AG04450 (cell line): ENCODE measurements around the gene DCAF17. TPM values are rescaled to one million over a fixed set of nuclear protein-coding genes. Genes with fewer than 3 reads are reported as not detected.

Experiments
- CTCF ChIA-PET: fragments of 300-600, 350-600 bp; formaldehyde crosslinking; extraction: SDS; loops from one replicate; lab custom pipeline; 2022; ENCODE audit warnings: antibody characterized with exemption, inconsistent platforms; lab: Charles Lee
- POLR2A ChIA-PET: fragments of 350-600 bp; formaldehyde crosslinking; extraction: SDS; loops from one replicate; lab custom pipeline; 2021; ENCODE audit warnings: antibody characterized with exemption, inconsistent platforms; lab: Yijun Ruan, JAX
- DNase-seq: peaks from one replicate; pipeline ENCODE4 v3.0.0-alpha.2; 2011; ENCODE audit warnings: low read depth, low spot score
- H3K27ac ChIP-seq: one replicate; pipeline ENCODE4 v1.5.1; 2012; ENCODE audit warnings: low read depth, low read length, control low read depth
- H3K27me3 ChIP-seq: one replicate; pipeline ENCODE4 v1.6.0; 2012; ENCODE audit warnings: low read length; ENCODE audit not compliant: control insufficient read depth, insufficient read depth
- H3K4me3 ChIP-seq: 2 replicates; pipeline ENCODE4 v1.5.1; 2011; ENCODE audit warnings: mild to moderate bottlenecking, low read depth, low read length, control low read depth
- H3K9me3 ChIP-seq: 2 replicates; pipeline ENCODE4 v1.5.1; 2012; ENCODE audit warnings: low read length; ENCODE audit not compliant: control insufficient read depth, insufficient read depth
- polyA plus RNA-seq: library from polyadenylated mRNA; depleted of rRNA; stranded (reverse); fragments of >200 nt; gene quantifications from 2 replicates; pipeline ENCODE4 v1.2.3, GENCODE V29; 2011
- TF ChIP-seq, protein P1 (sequence below): IDR thresholded peaks from 2 replicates; pipeline ENCODE4 v1.5.1; 2011; ENCODE audit warnings: low read depth, low read length, control low read depth, inconsistent platforms

Gene DCAF17
- polyA plus RNA-seq, 1 experiment = 18.3 TPM

DNA sequence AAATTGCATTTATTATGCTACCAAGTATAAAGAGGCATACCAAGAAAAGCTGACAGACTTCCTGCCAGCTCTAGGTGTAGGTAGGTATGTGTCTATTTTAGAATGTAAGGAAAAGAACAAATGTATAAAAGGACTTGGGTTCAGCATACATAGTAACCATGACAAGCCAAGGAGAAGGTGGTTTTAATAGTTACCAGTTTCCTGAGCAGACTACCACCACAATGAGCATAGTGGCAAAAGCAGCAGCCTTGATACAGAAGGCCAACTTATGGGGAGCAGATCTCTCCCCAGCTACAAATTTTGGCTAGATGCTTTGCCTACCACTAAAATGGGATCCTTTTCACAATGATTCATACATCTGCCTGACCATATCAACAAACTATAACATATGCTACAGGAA, 34.7 kb upstream of the DCAF17 start:
- CTCF ChIA-PET = interaction anchor here (1.0 to 2.2 kb wide), 2 partner anchors 10 to 17 kb away, joined by 5 read pairs; no protein-coding TSS in a partner anchor
- POLR2A ChIA-PET = no interaction called here
- no peak for DNase-seq
- Histone ChIP-seq H3K4me3 (no peak overlapping the region), H3K9me3 (no peaks in the 10 kb centered on the region), H3K27ac (no peak overlapping the region), H3K27me3 (no peaks in the 10 kb centered on the region)
- TF ChIP-seq, protein P1, sequence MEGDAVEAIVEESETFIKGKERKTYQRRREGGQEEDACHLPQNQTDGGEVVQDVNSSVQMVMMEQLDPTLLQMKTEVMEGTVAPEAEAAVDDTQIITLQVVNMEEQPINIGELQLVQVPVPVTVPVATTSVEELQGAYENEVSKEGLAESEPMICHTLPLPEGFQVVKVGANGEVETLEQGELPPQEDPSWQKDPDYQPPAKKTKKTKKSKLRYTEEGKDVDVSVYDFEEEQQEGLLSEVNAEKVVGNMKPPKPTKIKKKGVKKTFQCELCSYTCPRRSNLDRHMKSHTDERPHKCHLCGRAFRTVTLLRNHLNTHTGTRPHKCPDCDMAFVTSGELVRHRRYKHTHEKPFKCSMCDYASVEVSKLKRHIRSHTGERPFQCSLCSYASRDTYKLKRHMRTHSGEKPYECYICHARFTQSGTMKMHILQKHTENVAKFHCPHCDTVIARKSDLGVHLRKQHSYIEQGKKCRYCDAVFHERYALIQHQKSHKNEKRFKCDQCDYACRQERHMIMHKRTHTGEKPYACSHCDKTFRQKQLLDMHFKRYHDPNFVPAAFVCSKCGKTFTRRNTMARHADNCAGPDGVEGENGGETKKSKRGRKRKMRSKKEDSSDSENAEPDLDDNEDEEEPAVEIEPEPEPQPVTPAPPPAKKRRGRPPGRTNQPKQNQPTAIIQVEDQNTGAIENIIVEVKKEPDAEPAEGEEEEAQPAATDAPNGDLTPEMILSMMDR = no peak

DNA sequence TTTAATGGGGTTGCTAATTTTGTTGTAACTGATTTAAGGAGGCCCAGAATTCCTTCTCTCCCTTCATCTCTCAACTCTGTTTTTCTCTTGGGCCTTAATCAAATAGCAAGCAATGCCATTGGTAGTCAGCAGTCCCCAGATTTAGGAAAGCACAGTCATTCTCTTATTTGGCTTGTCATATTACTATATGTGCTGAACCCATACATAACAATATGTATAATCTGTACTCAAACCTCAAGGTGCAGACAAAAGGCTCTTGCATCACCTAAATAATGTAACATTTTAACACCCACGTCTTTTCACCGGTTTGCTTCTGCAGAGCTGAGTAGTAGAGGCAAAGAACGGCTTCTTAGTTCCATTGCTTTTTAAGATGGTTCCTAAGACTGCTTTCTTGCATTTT, 33.6 kb upstream of the DCAF17 start:
- Histone ChIP-seq H3K4me3 (no peak overlapping the region), H3K9me3 (no peaks in the 10 kb centered on the region), H3K27me3 (no peaks in the 10 kb centered on the region), H3K27ac (no peak overlapping the region)
- no peak for DNase-seq
- TF ChIP-seq, protein P1 = no peak
- ChIA-PET CTCF (interaction anchor here (2.2 kb wide), 1 partner anchor 16 kb away, joined by 5 read pairs; no protein-coding TSS in a partner anchor), POLR2A (no interaction called here)

DNA sequence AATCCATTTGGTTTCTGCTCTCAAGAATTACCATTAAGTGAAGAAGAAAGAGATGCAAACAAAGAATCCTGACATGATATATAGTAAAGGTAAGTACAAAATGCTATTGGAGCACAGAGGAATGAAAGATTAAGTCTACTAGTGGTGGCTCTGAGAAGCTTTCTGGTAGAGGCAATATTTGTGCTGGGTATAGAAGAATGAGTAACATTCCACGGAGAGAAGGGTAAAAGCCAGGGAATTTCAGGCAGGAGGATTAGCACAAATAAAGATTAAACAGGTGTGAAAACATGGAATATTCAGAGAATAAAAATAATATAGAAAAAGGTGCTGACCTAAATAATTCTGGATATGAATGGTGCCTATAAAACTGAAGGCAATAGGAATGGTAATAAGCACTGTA, 32.1 kb upstream of the DCAF17 start:
- CTCF ChIA-PET = no interaction called here
- H3K27ac ChIP-seq = no peak overlapping the region
- POLR2A ChIA-PET = no interaction called here
- H3K4me3 ChIP-seq = no peak overlapping the region
- H3K27me3 ChIP-seq = no peaks in the 10 kb centered on the region
- no peak for DNase-seq
- H3K9me3 ChIP-seq = no peaks in the 10 kb centered on the region
- TF ChIP-seq, protein P1 = no peak

DNA sequence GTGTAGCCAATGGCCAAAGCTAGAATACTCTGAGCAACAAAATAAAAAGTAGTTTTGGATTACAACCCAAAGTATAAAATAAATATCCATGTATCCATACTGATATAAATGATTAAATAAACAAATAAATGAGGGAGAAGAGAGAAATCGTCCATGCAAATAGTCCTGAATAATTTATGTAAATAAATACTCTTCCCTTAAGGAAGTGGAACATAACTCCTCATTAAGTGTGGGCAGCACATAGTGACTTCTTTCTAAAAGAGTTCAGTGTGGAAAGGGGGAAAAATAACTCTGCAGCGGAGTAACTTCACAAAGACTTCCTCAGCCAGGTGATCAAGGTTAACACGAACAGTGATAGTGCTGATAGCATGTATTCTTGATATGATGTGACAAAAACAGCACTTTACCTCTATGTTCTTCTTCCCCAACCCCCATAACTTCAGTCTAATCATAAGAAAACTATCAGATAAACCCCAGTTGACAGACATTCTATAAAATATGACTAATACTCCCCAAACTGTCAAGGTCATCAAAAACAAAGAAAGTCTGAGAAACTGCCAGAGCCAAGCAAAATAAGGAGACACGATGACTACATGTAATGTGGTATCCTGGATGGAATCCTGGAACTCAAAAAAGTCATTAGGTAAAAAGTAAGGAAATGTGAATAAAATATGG, 31.0 kb upstream of the DCAF17 start:
- POLR2A ChIA-PET = no interaction called here

DNA sequence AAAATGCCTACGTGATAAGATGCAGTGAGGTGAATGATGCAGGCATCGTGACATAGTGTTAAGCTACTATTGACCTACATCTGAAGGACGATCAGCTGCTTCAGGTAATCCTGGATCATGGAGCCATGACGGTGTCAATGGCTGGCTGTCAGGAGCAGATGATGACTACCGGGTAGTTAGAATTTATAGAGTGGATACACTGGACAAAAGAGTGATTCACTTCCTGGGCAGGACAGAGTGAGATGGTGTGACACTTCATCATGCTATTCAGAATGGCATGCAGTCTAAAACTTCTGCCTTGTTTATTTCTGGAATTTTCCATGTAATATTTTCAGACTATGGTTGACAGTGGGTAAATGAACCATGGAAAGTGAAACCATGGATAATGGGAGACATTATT, 29.8 kb upstream of the DCAF17 start:
- no peak for DNase-seq
- Histone ChIP-seq H3K4me3 (no peak overlapping the region), H3K27me3 (no peaks in the 10 kb centered on the region), H3K27ac (no peak overlapping the region), H3K9me3 (no peaks in the 10 kb centered on the region)
- ChIA-PET POLR2A (no interaction called here), CTCF (no interaction called here)
- TF ChIP-seq, protein P1 = no peak

More for the DNA sequence above, 31.0 kb upstream of the DCAF17 start:
- Histone ChIP-seq H3K27me3 (no peaks in the 10 kb centered on the region), H3K4me3 (no peak overlapping the region), H3K27ac (no peak overlapping the region), H3K9me3 (no peaks in the 10 kb centered on the region)
- DNase-seq = no peak
- CTCF ChIA-PET = no interaction called here
- TF ChIP-seq, protein P1 = no peak
